GM12878 (cell line): ENCODE data around the gene KCNIP2.

Experiments
- GABPA ChIP-seq: IDR thresholded peaks from 2 replicates; pipeline ENCODE4 v1.6.1; 2014; ENCODE audit warnings: antibody characterized with exemption, low read depth, mild to moderate bottlenecking, inconsistent platforms
- JUNB ChIP-seq: IDR thresholded peaks from 2 replicates; pipeline ENCODE4 v1.6.1; 2016; ENCODE audit warnings: antibody characterized with exemption, mild to moderate bottlenecking
- POLR2A ChIP-seq: IDR thresholded peaks from 2 replicates; pipeline ENCODE4 v1.6.1; 2011; ENCODE audit warnings: low read depth, mild to moderate bottlenecking, low read length
- SRF ChIP-seq, 2 experiments: IDR thresholded peaks; 2 replicates each; pipeline ENCODE4 v1.6.1; 2011; ENCODE audit warnings: low read depth in 2 of 2, low read length in 2 of 2, mild to moderate bottlenecking in 1 of 2, moderate library complexity in 1 of 2
- ZNF384 ChIP-seq: IDR thresholded peaks from 2 replicates; pipeline ENCODE4 v1.6.1; 2012; ENCODE audit warnings: low read depth, mild to moderate bottlenecking, low read length, improper control_type of control experiment, borderline replicate concordance
- TF ChIP-seq, protein P1 (sequence below): IDR thresholded peaks from 2 replicates; pipeline ENCODE4 v1.6.1; 2011; ENCODE audit warnings: mild to moderate bottlenecking, low read depth, low read length, moderate library complexity; ENCODE audit not compliant: insufficient replicate concordance
- TF ChIP-seq, protein P2 (sequence below), 3 experiments: IDR thresholded peaks in 2 of 3; conservative IDR thresholded peaks in 1 of 3; 2 replicates each; pipeline ENCODE4 v1.5.1; 2011; ENCODE audit warnings: low read depth in 3 of 3, low read length in 3 of 3, mild to moderate bottlenecking in 3 of 3, control low read depth in 2 of 3, moderate library complexity in 2 of 3, inconsistent platforms in 1 of 3, mixed read lengths in 1 of 3; ENCODE audit not compliant: control insufficient read depth in 2 of 3, insufficient read depth in 1 of 3; ENCODE audit errors: extremely low read depth in 1 of 3
- TF ChIP-seq, protein P3 (sequence below): fragments of 450-650 bp; IDR thresholded peaks from 2 replicates; pipeline ENCODE4 v1.6.1; 2017; ENCODE audit warnings: mild to moderate bottlenecking

DNA sequence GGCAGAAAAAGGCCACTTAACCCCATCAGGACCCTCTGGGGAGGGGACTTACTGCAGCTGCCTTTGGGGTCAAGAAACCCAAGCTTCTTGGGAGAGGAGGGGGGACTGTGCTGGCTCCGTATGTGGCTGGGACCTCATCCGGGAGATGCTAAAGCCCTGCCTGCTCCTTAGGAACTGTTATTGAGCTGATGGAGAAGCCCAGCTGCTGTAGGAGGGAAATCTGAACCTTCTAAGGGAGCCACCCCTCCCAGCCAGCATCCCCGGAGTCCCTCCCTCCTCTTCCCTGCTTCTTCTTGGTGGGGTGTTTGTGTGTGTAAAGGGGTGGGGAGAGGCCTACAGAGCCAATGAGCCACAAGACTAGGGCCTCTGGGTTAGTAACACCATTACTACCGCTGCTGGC lies 8.2 kb downstream of the KCNIP2 start:
- TF ChIP-seq, protein P1, sequence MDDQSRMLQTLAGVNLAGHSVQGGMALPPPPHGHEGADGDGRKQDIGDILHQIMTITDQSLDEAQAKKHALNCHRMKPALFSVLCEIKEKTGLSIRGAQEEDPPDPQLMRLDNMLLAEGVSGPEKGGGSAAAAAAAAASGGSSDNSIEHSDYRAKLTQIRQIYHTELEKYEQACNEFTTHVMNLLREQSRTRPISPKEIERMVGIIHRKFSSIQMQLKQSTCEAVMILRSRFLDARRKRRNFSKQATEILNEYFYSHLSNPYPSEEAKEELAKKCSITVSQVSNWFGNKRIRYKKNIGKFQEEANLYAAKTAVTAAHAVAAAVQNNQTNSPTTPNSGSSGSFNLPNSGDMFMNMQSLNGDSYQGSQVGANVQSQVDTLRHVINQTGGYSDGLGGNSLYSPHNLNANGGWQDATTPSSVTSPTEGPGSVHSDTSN = no peak
- TF ChIP-seq, protein P2, sequence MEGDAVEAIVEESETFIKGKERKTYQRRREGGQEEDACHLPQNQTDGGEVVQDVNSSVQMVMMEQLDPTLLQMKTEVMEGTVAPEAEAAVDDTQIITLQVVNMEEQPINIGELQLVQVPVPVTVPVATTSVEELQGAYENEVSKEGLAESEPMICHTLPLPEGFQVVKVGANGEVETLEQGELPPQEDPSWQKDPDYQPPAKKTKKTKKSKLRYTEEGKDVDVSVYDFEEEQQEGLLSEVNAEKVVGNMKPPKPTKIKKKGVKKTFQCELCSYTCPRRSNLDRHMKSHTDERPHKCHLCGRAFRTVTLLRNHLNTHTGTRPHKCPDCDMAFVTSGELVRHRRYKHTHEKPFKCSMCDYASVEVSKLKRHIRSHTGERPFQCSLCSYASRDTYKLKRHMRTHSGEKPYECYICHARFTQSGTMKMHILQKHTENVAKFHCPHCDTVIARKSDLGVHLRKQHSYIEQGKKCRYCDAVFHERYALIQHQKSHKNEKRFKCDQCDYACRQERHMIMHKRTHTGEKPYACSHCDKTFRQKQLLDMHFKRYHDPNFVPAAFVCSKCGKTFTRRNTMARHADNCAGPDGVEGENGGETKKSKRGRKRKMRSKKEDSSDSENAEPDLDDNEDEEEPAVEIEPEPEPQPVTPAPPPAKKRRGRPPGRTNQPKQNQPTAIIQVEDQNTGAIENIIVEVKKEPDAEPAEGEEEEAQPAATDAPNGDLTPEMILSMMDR (IDR thresholded peaks at IDR 0.05 in 2 of 3, conservative IDR thresholded peaks at IDR 0.05 in 1 of 3; ENCODE audit: control insufficient read depth in 2 of 3, extremely low read depth in 1 of 3, insufficient read depth in 1 of 3, low read depth in 3 of 3, low read length in 3 of 3) = no peak
- TF ChIP-seq POLR2A (no peak), GABPA (no peak), SRF (IDR thresholded peaks at IDR 0.05; ENCODE audit: low read depth in 2 of 2, low read length in 2 of 2) (no peak), ZNF384 (no peak), JUNB (no peak)
- TF ChIP-seq, protein P3, sequence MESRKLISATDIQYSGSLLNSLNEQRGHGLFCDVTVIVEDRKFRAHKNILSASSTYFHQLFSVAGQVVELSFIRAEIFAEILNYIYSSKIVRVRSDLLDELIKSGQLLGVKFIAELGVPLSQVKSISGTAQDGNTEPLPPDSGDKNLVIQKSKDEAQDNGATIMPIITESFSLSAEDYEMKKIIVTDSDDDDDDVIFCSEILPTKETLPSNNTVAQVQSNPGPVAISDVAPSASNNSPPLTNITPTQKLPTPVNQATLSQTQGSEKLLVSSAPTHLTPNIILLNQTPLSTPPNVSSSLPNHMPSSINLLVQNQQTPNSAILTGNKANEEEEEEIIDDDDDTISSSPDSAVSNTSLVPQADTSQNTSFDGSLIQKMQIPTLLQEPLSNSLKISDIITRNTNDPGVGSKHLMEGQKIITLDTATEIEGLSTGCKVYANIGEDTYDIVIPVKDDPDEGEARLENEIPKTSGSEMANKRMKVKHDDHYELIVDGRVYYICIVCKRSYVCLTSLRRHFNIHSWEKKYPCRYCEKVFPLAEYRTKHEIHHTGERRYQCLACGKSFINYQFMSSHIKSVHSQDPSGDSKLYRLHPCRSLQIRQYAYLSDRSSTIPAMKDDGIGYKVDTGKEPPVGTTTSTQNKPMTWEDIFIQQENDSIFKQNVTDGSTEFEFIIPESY = no peak
